T-helper 1 cell treated with Interleukin-12 subunit alpha and Interleukin-12 subunit beta and Interleukin-4 antibody, amounts not matched to agents 30 μg/mL and 1 μg/mL, for 36 hours (primary cell): Measurements from ENCODE around the gene SNX22.
"Not testable (repeated sequence)": the region's sequence is repeated elsewhere in the genome, so short reads cannot be mapped to it uniquely, and the experiment has no call there.

Experiments used
- H3K27ac Mint-ChIP-seq: one replicate; pipeline ENCODE4 v1.8.0; 2021; ENCODE audit warnings: mild to moderate bottlenecking, mixed read lengths
- H3K27me3 Mint-ChIP-seq: one replicate; pipeline ENCODE4 v1.8.0; 2021; ENCODE audit warnings: low read depth, mixed read lengths
- H3K36me3 Mint-ChIP-seq: one replicate; pipeline ENCODE4 v1.8.0; 2021; ENCODE audit warnings: low read depth, mixed read lengths
- H3K4me1 Mint-ChIP-seq: one replicate; pipeline ENCODE4 v1.8.0; 2021; ENCODE audit warnings: low read depth, mixed read lengths
- H3K4me3 Mint-ChIP-seq: one replicate; pipeline ENCODE4 v1.8.0; 2021; ENCODE audit warnings: mild to moderate bottlenecking, moderate library complexity, mixed read lengths
- H3K9me3 Mint-ChIP-seq: one replicate; pipeline ENCODE4 v1.8.0; 2021; ENCODE audit warnings: mixed read lengths

SNX22 gene

DNA sequence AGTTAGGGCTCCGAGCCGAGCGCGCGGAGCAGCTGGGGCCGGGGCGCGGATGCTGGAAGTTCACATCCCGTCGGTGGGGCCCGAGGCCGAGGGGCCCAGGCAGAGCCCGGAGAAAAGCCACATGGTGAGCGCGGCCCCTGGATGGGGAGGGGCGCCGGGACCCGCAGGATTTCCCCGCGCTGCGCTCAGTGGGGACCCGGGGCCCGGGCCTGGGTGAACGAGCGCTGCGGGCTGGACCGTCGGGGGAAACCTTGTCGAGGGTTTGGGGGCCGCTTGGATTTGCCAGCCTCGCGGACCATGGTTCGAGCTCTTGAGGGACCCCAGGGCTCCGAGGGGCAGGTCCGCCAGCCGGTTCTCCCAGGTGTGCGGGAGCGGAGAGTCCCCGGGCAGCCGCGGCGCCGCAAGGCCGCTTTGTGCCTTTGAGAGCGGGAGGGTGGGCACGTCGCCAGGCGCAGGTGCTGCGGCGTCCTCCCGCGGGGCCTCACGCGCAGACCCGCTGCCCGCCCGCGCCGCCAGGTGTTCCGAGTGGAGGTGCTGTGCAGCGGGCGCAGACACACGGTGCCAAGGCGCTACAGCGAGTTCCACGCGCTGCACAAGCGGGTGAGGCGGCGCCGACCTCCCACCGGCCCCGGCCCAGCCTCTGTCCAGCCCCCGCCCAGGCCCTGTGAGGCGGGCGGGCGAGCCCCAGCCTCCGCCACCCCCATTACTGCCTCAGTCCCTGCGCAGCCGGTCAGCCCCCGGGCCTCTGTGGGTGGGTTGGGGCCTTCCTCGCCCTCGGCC, at the start of gene SNX22:
Gene SNX22 (plus strand): TSS at position 5 of the 780 bp plus-strand sequence. CDS start 45 bp downstream, at position 50.
- Mint-ChIP-seq H3K4me3 (peak within 1 kb of the TSS; percentile 80), H3K27me3 (peaks cover 12% of the 10 kb centered on the region), H3K27ac (no peak within 1 kb of the TSS), H3K36me3 (peaks cover 16% of the 10 kb centered on the region), H3K4me1 (peaks cover 24% of the 10 kb centered on the region), H3K9me3 (no peaks in the 10 kb centered on the region)

- H3K27me3 Mint-ChIP-seq, result no peaks in the 10 kb centered on the region
- peaks cover 16% of the 10 kb centered on the region for H3K4me1 Mint-ChIP-seq
- no peaks in the 10 kb centered on the region for H3K9me3 Mint-ChIP-seq
- no peak overlapping the region for H3K27ac Mint-ChIP-seq
- H3K4me3 Mint-ChIP-seq, result no peak overlapping the region
- H3K36me3 Mint-ChIP-seq, result peaks cover 7% of the 10 kb centered on the region
These were observed 49.0 kb upstream of the SNX22 start for GRCh38 chr15:64102497-64102896.

DNA sequence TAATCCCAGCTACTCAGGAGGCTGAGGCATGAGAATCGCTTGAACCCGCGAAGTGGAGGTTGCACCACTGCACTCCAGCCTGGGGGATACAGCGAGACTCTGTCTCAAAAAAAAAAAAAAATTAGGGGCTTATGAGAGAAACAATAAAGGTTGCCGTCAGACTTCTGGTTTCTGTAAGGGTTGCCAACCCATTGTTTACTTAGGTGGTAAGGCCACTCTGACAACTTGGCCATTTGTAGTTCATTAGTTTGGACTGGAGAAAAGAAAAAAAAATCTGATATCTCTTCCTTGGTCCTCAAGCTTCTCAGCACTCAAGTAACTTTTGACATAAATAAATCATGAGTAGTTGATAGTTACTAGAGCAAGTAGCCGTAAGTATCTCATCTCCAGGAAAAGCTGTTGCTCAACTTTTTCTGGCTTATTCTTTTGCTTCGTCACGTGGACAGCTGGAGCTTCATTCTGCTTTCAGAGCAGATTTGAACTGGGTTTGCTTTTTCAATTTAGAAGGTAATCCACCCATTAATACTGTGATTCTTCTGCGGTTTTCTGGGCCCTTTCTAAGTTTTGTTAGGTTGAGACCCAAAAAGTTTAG, 46.3 kb upstream of the SNX22 start:
- H3K4me1 Mint-ChIP-seq, result peaks cover 12% of the 10 kb centered on the region
- no peaks in the 10 kb centered on the region for H3K9me3 Mint-ChIP-seq
- peaks cover 5% of the 10 kb centered on the region for H3K36me3 Mint-ChIP-seq
- H3K27ac Mint-ChIP-seq, result no peak overlapping the region
- no peaks in the 10 kb centered on the region for H3K27me3 Mint-ChIP-seq
- no peak overlapping the region for H3K4me3 Mint-ChIP-seq

GRCh38 chr15:64107337-64107736, 44.2 kb upstream of the SNX22 start:
- no peaks in the 10 kb centered on the region for H3K9me3 Mint-ChIP-seq
- H3K27me3 Mint-ChIP-seq, result no peaks in the 10 kb centered on the region
- H3K27ac Mint-ChIP-seq, result no peak overlapping the region
- peaks cover 23% of the 10 kb centered on the region for H3K4me1 Mint-ChIP-seq
- H3K36me3 Mint-ChIP-seq, result peaks cover 3% of the 10 kb centered on the region
- H3K4me3 Mint-ChIP-seq, result no peak overlapping the region

GRCh38 chr15:64110108-64110701, 41.3 kb upstream of the SNX22 start:
- H3K27me3 Mint-ChIP-seq, H3K9me3 Mint-ChIP-seq, H3K4me3 Mint-ChIP-seq: not testable (repeated sequence)
- peaks cover 21% of the 10 kb centered on the region for H3K36me3 Mint-ChIP-seq
- peaks cover 24% of the 10 kb centered on the region for H3K4me1 Mint-ChIP-seq
- peak overlapping the region; percentile 23 for H3K27ac Mint-ChIP-seq

- H3K27me3 Mint-ChIP-seq, result no peaks in the 10 kb centered on the region
- H3K4me1 Mint-ChIP-seq, result peaks cover 24% of the 10 kb centered on the region
- peak overlapping the region; percentile 67 for H3K27ac Mint-ChIP-seq
- H3K9me3 Mint-ChIP-seq, result no peaks in the 10 kb centered on the region
- H3K36me3 Mint-ChIP-seq, result peaks cover 21% of the 10 kb centered on the region
- no peak overlapping the region for H3K4me3 Mint-ChIP-seq
These were observed 40.4 kb upstream of the SNX22 start for GRCh38 chr15:64110950-64111678.

GRCh38 chr15:64111679-64112050, 39.9 kb upstream of the SNX22 start:
- Mint-ChIP-seq H3K4me3 (no peak overlapping the region), H3K27me3 (no peaks in the 10 kb centered on the region), H3K27ac (no peak overlapping the region), H3K36me3 (peaks cover 21% of the 10 kb centered on the region), H3K4me1 (peaks cover 24% of the 10 kb centered on the region), H3K9me3 (no peaks in the 10 kb centered on the region)

DNA sequence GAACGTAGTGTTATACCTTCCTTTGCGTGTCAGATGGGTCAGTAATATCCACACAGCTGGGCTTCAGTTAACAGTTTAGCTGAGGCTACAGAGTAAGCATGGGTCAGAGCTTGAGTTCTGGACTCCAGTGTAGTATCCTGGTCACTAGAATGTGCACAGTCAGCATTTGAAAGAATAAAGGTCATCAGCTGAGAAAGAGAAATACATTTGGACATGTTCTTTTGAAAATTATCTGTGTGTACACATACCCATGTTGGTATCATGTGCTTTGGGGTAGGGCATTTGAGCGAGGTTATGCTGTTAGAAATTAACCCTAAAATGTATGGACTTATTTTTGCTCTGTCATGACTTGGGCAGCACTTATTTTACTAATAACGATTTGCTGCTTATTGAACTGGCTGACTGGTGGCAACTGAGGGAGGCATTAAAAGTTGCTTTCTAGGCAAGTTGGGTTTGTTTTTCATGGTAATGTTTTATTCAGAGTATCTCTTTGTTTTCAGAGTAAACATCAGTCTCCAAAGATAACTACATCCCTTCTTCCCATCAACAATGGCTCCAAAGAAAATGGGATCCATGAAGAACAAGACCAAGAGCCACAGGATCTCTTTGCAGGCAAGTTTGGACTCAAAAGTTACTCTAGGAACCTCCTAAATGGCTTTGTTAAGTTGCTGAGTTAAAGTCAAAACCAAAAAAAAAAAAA, 39.3 kb upstream of the SNX22 start:
- Mint-ChIP-seq H3K4me1 (peaks cover 24% of the 10 kb centered on the region), H3K4me3 (no peak overlapping the region), H3K27me3 (no peaks in the 10 kb centered on the region), H3K9me3 (no peaks in the 10 kb centered on the region), H3K36me3 (peaks cover 22% of the 10 kb centered on the region), H3K27ac (no peak overlapping the region)

GRCh38 chr15:64112904-64113303, 38.6 kb upstream of the SNX22 start:
- H3K27ac Mint-ChIP-seq, result no peak overlapping the region

GRCh38 chr15:64117759-64118487, 33.6 kb upstream of the SNX22 start:
- no peaks in the 10 kb centered on the region for H3K9me3 Mint-ChIP-seq
- peaks cover 34% of the 10 kb centered on the region for H3K36me3 Mint-ChIP-seq
- H3K4me1 Mint-ChIP-seq, result peaks cover 3% of the 10 kb centered on the region
- no peak overlapping the region for H3K4me3 Mint-ChIP-seq
- no peak overlapping the region for H3K27ac Mint-ChIP-seq
- H3K27me3 Mint-ChIP-seq, result no peaks in the 10 kb centered on the region

More at GRCh38 chr15:64112904-64113303, 38.6 kb upstream of the SNX22 start:
- Mint-ChIP-seq H3K27me3 (no peaks in the 10 kb centered on the region), H3K36me3 (peaks cover 25% of the 10 kb centered on the region), H3K4me1 (peaks cover 24% of the 10 kb centered on the region), H3K4me3 (no peak overlapping the region), H3K9me3 (no peaks in the 10 kb centered on the region)

DNA sequence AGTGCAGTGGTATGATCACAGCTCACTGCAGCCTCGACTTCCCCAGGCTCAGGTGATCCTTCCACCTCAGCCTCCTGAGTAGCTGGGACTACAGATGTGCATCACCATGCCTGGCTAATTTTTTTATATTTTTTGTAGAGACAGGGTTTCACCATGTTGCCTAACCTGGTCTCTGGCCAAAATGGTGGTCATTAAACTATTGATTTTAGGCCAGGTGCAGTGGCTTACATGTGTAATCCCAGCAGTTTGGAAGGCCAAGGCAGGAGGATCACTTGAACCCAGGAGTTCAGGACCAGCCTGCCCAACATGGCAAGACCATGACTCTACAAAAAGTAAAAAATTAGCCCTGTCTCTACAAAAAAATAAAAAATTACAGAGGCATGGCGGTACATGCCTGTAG, 31.2 kb upstream of the SNX22 start:
- not testable (repeated sequence) for H3K4me1 Mint-ChIP-seq, H3K4me3 Mint-ChIP-seq, H3K27me3 Mint-ChIP-seq, H3K27ac Mint-ChIP-seq, H3K9me3 Mint-ChIP-seq
- peaks cover 27% of the 10 kb centered on the region for H3K36me3 Mint-ChIP-seq

DNA sequence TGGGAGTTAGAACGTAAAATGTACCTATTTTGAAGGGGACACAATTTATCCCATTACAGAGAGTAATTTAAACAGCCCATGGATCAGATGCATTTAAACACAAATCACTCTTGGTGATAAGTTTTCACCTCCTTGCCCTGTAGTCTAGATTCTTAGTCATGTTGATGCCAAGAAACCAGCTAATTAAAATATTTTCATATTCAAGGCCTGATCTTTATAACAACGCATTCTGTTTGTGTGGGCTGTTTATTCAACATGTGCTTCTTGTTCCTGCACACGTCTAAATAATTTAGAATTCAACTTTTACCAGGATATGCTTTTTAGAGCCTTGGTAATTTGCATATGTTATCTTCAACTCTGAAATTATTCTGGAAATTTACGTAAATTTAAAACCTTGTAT, 29.9 kb upstream of the SNX22 start:
- Mint-ChIP-seq H3K27me3 (no peaks in the 10 kb centered on the region), H3K36me3 (peaks cover 32% of the 10 kb centered on the region), H3K27ac (no peak overlapping the region), H3K4me1 (no peaks in the 10 kb centered on the region), H3K9me3 (no peaks in the 10 kb centered on the region), H3K4me3 (no peak overlapping the region)

- Mint-ChIP-seq H3K27me3 (no peaks in the 10 kb centered on the region), H3K4me3 (no peak overlapping the region), H3K9me3 (no peaks in the 10 kb centered on the region), H3K27ac (no peak overlapping the region), H3K36me3 (peaks cover 36% of the 10 kb centered on the region), H3K4me1 (no peaks in the 10 kb centered on the region)
These were observed 29.1 kb upstream of the SNX22 start for GRCh38 chr15:64122444-64122843.

DNA sequence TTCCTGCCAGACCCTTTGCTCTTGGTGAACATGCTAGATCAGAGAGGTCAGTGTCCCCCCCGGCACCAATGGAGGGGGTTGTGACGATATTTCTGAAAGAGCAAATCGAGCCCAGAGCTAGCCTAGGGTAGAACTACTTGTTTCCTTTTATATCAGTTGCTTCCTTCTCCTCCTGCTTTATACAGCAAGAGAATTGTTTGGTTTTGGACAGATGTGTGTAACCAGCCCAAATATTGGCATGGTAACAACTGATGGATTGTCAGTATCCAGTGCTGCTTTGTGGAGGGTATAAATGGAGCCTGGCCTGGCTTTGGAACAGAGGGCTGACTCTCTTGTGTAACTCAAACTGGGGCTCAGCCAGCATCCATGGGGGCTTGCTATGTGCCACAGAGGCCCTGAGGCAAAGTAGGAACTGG, 28.6 kb upstream of the SNX22 start:
- peaks cover 38% of the 10 kb centered on the region for H3K36me3 Mint-ChIP-seq
- H3K27me3 Mint-ChIP-seq, result no peaks in the 10 kb centered on the region
- H3K27ac Mint-ChIP-seq, result no peak overlapping the region
- peaks cover 3% of the 10 kb centered on the region for H3K4me1 Mint-ChIP-seq
- no peak overlapping the region for H3K4me3 Mint-ChIP-seq
- H3K9me3 Mint-ChIP-seq, result no peaks in the 10 kb centered on the region
